HG02943 (cell line): ENCODE results near the gene HAUS5.
A peak's percentile ranks its signal among the peaks of the same experiment; 100 is the strongest.
"Not testable (repeated sequence)": the region's sequence is repeated elsewhere in the genome, so short reads cannot be mapped to it uniquely, and the experiment has no call there.

Experiments
- ATAC-seq: cut with Tn5 transposase; IDR thresholded peaks from one replicate; pipeline ENCODE4 v1.9.1; 2021; ENCODE audit warnings: mild to moderate bottlenecking, low read depth, moderate library complexity; ENCODE audit not compliant: unreplicated experiment

The HAUS5 gene

GRCh38 chr19:35607170-35607569 lies 5.4 kb upstream of the HAUS5 start:
- ATAC-seq, result not testable (repeated sequence)

- ATAC-seq, result no peak
Measured at GRCh38 chr19:35607661-35608060, 4.9 kb upstream of the HAUS5 start.

GRCh38 chr19:35608251-35608650 lies 4.3 kb upstream of the HAUS5 start:
- no peak for ATAC-seq

DNA sequence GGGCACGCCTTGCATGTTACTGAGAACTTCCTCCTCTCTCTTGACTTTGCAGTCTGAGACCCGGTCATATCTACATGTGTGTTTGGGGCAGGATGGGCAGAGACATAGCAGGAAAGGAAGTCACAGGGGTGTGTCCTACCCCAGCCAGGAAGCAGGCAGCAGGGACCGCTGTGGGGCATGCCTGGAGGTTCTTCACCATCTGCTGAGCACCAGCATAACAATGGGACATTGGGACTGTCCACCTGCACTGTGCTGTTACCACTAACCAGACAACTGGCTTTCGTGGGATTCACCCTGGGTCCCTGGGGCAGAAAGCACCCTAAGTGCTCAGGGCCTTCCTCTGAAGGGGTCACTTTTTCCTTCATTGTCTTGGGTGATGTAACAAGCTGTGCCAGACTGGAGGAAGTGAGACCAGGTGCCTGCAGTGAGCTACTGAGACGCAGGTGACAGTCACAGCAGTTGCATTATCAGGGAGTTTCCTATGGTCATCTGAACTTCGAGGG lies 2.6 kb upstream of the HAUS5 start:
- ATAC-seq, result no peak

- no peak for ATAC-seq
Measured at GRCh38 chr19:35612224-35612558, 344 bp upstream of the HAUS5 start.

DNA sequence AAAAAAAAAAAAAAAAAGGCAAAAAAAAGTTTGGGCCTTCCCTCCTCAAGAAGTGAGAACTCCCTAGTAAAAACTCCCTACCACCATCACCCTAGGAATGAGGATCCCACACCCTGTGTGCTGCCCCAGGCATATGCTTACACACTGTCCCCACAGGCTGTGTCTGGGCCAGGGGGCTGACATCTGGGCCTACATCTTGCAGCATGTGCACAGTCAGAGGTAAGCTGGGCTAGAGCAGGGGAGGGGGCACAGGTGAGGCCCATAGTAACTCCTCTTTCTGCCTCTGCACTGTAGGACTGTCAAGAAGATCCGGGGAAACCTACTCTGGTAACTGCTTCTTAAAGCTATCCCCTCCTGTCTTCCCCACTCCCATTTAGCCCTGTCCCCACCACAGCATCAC lies 1.0 kb downstream of the HAUS5 start:
- no peak for ATAC-seq

- ATAC-seq, result no peak
Measured at GRCh38 chr19:35615036-35615435, 2.5 kb downstream of the HAUS5 start.

- no peak for ATAC-seq
Measured at GRCh38 chr19:35618857-35619256, 6.3 kb downstream of the HAUS5 start.

DNA sequence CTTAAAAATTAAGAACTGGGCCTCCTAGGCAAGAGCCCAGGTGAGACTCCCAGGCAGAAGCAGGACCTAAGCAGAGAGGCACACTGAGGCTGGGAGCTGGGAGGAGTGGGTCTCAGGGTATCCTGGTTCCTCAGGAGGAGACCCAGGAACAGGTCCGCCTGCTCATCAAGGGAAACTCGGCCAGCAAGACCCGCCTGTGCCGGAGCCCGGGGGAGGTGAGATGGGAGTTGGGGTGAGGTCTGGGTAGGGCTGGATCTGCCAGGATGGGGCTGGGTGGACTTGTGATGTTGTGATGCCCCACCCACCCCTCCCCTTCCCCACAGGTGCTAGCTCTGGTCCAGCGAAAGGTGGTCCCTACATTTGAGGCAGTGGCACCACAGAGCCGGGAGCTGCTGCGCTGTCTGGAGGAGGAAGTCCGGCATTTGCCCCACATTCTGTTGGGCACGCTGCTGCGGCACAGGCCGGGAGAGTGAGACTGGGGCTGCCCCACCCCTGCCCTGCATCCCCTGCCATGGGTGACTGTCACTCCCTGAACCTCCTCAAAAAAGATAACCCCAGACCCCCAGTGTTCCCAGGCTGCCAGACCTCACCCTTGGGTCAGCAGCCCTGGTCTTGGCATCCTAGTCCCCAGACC lies 6.9 kb downstream of the HAUS5 start:
- no peak for ATAC-seq

- ATAC-seq, result no peak
Measured at GRCh38 chr19:35620001-35620400, 7.5 kb downstream of the HAUS5 start.

- no peak for ATAC-seq
Measured at GRCh38 chr19:35621708-35622107, 9.2 kb downstream of the HAUS5 start.

- no peak for ATAC-seq
Measured at GRCh38 chr19:35622750-35623149, 10.2 kb downstream of the HAUS5 start.

- no peak for ATAC-seq
Measured at GRCh38 chr19:35623327-35624010, 10.9 kb downstream of the HAUS5 start.

GRCh38 chr19:35628264-35628564 lies 15.7 kb downstream of the HAUS5 start:
- no peak for ATAC-seq

- ATAC-seq, result peak; percentile 96
Measured at GRCh38 chr19:35628565-35629331, 16.2 kb downstream of the HAUS5 start, which contains the start of gene RBM42. RBM42 (plus strand) TSS chr19:35629036; CDS start chr19:35629154, 118 bp downstream.

DNA sequence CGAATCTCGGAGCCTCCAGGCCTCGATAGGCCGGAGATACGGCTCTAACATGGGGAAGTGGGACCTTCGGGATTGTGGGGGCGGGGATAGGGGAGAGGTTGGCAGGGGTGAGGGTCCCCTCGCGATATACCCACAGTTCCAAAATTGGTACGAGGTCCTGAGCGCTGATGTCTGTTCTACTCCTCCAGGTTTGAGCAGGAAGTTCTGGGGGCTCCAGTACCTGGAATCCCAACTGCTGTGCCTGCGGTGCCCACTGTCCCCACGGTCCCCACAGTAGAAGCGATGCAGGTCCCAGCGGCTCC lies 16.7 kb downstream of the HAUS5 start:
- ATAC-seq, result peak; percentile 8

DNA sequence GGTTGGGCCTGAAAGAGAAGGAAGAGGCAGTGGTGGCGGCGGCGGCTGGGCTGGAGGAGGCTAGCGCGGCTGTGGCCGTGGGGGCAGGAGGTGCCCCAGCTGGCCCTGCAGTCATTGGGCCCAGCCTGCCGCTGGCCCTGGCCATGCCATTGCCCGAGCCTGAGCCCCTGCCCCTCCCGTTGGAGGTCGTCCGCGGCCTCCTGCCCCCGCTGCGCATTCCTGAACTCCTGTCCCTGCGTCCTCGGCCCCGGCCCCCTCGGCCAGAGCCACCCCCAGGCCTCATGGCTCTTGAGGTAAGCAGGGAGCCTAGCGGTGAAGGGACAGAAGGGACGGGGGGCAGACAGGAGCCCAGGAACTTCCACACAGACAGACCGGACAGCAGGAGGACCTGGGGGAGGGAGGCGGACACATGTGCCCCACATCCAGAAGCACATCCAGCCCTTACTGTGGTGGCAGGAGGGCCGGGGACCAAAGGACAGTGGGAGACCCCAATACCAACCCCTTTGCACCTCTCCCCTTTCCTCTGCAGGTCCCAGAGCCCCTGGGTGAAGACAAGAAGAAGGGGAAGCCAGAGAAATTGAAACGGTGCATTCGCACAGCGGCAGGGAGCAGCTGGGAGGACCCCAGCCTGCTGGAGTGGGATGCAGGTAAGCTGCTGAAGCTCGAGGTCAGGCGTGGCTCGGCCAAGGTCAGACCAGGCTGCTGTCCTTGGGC lies 21.3 kb downstream of the HAUS5 start:
- ATAC-seq, result no peak

- ATAC-seq, result no peak
Measured at GRCh38 chr19:35636651-35637050, 24.1 kb downstream of the HAUS5 start.

DNA sequence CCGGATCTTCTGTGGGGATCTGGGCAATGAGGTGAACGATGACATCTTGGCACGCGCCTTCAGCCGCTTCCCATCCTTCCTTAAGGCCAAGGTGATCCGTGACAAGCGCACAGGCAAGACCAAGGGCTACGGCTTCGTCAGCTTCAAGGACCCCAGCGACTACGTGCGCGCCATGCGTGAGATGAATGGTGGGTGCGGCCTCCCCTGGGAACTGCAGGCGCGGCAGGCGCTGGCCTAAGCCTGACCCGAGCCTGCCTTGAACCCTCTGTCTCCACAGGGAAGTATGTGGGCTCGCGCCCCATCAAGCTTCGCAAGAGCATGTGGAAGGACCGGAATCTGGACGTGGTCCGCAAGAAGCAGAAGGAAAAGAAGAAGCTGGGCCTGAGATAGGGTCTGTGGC lies 24.6 kb downstream of the HAUS5 start:
- ATAC-seq, result no peak

- no peak for ATAC-seq
Measured at GRCh38 chr19:35639321-35639639, 26.7 kb downstream of the HAUS5 start.

DNA sequence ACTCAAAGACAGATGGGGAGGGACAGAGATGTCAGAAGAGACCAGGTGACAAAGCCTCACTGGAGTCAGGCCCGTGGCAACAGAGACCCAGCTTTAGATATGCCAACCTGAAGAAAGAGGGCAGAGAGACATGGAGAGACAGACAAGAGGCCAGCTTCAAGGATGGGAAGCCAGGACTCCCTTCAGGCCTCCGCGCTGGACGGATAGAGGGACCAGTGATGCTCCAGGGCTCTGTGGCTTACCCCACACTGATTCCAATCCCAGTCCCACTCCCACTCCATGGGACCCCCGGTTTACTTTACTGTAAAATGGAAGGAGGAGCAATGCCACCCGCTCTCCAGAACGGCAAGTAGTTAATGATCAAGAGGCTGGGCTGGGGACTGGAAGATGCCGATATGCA lies 27.3 kb downstream of the HAUS5 start:
- ATAC-seq, result no peak
